Right lobe of liver (tissue), 4 donors: ENCODE measurements around the gene C17orf75.

Experiments used
- CTCF ChIP-seq, 4 donors: fragments of 200-600 bp in 3 of 4; fragments of 450-650 bp in 1 of 4; IDR thresholded peaks; one replicate each; pipeline versions ENCODE4 v1.5.1 to v1.8.0; 2016 to 2022; ENCODE audit warnings: antibody characterized with exemption in 4 of 4, mild to moderate bottlenecking in 2 of 4
- POLR2A ChIP-seq: fragments of 450-650 bp; IDR thresholded peaks from one replicate; pipeline ENCODE4 v1.6.1; 2017; ENCODE audit warnings: antibody characterized with exemption, mild to moderate bottlenecking
- donor health status: DM: no; HTN: no; CAD: no.
- donor health status: DM: no; HTN: no; CAD: no.
- donor health status: DM: no; HTN: yes; CAD: no.

GRCh38 chr17:32298298-32298697 lies 43.7 kb downstream of the C17orf75 start:
- TF ChIP-seq CTCF (IDR thresholded peaks at IDR 0.05) = no peak
- no peak for TF ChIP-seq POLR2A
